CD14-positive monocyte (primary cell): ENCODE measurements around the gene PGBD1. TPM values are rescaled to one million over a fixed set of nuclear protein-coding genes. Genes with fewer than 3 reads are reported as not detected.
A peak's percentile ranks its signal among the peaks of the same experiment; 100 is the strongest.

Experiments
- DNase-seq, 3 donors: peaks; one replicate each; pipeline ENCODE4 v3.0.0-alpha.2; 2011 to 2022
- H2AFZ ChIP-seq: 2 replicates; pipeline ENCODE4 v1.6.0; 2012; ENCODE audit warnings: mild to moderate bottlenecking, low read depth, low read length, inconsistent platforms; ENCODE audit not compliant: insufficient read depth, poor library complexity, severe bottlenecking
- H3K27ac ChIP-seq, 2 donors: 1 replicate in 1 of 2; 2 replicates in 1 of 2; pipeline ENCODE4 v1.5.1; 2012 to 2013; ENCODE audit warnings: low read length in 2 of 2, control low read depth in 1 of 2, inconsistent platforms in 1 of 2, low read depth in 1 of 2, mild to moderate bottlenecking in 1 of 2
- H3K27me3 ChIP-seq, 2 donors: one replicate each; pipeline versions ENCODE4 v1.6.0 to v1.6.1; 2011 to 2013; ENCODE audit warnings: low read length in 2 of 2; ENCODE audit not compliant: control insufficient read depth in 2 of 2, insufficient read depth in 2 of 2
- H3K36me3 ChIP-seq, 2 donors: replicated peaks in 1 of 2; 1 replicate in 1 of 2; 2 replicates in 1 of 2; pipeline versions ENCODE4 v1.5.1 to v1.6.1; 2012 to 2013; ENCODE audit warnings: low read length in 2 of 2, control low read depth in 1 of 2, inconsistent platforms in 1 of 2, mild to moderate bottlenecking in 1 of 2; ENCODE audit not compliant: insufficient read depth in 2 of 2, control insufficient read depth in 1 of 2
- H3K4me1 ChIP-seq, 2 donors: 1 replicate in 1 of 2; 2 replicates in 1 of 2; pipeline versions ENCODE4 v1.5.1 to v1.6.1; 2012 to 2013; ENCODE audit warnings: low read length in 2 of 2, control low read depth in 1 of 2, inconsistent platforms in 1 of 2, mild to moderate bottlenecking in 1 of 2, moderate library complexity in 1 of 2; ENCODE audit not compliant: insufficient read depth in 2 of 2, control insufficient read depth in 1 of 2
- H3K4me2 ChIP-seq: replicated peaks from 2 replicates; pipeline ENCODE3; 2012; ENCODE audit warnings: low read length, moderate library complexity, mild to moderate bottlenecking; ENCODE audit not compliant: poor library complexity, severe bottlenecking; ENCODE audit errors: extremely low read depth
- H3K4me3 ChIP-seq, 3 experiments: fragments of 200-600 bp in 1 of 3; sonication (generic) in 1 of 3; replicated peaks in 1 of 3; 1 replicate in 2 of 3; 2 replicates in 1 of 3; pipeline ENCODE4 v1.5.1; 2011 to 2013; ENCODE audit warnings: low read length in 3 of 3, mild to moderate bottlenecking in 3 of 3, control low read depth in 2 of 3, low read depth in 2 of 3, inconsistent platforms in 1 of 3, moderate library complexity in 1 of 3
- H3K79me2 ChIP-seq: 2 replicates; pipeline ENCODE4 v1.6.0; 2012; ENCODE audit warnings: mild to moderate bottlenecking, control low read depth, inconsistent platforms, low read length, moderate library complexity; ENCODE audit not compliant: insufficient read depth
- H3K9ac ChIP-seq: 2 replicates; pipeline ENCODE4 v1.6.0; 2017; ENCODE audit warnings: low read length, mild to moderate bottlenecking; ENCODE audit not compliant: insufficient read depth, poor library complexity, severe bottlenecking
- H3K9me3 ChIP-seq, 2 donors: replicated peaks in 1 of 2; 1 replicate in 1 of 2; 2 replicates in 1 of 2; pipeline versions ENCODE4 v1.5.1 to v1.6.1; 2012 to 2013; ENCODE audit warnings: low read length in 2 of 2, control low read depth in 1 of 2; ENCODE audit not compliant: control insufficient read depth in 1 of 2, insufficient read depth in 1 of 2
- H4K20me1 ChIP-seq: 2 replicates; pipeline ENCODE4 v1.6.0; 2012; ENCODE audit warnings: mild to moderate bottlenecking, low read length, control low read depth, moderate library complexity; ENCODE audit not compliant: insufficient read depth
- H3K27ac Mint-ChIP-seq, 7 donors: one replicate each; pipeline ENCODE4 v1.8.0; 2020; ENCODE audit warnings: mild to moderate bottlenecking in 7 of 7, mixed read lengths in 7 of 7, moderate library complexity in 6 of 7, inconsistent platforms in 2 of 7
- H3K27me3 Mint-ChIP-seq, 3 donors: one replicate each; pipeline ENCODE4 v1.8.0; 2021 to 2022; ENCODE audit warnings: low read depth in 3 of 3, mild to moderate bottlenecking in 3 of 3, mixed read lengths in 3 of 3, moderate library complexity in 3 of 3, inconsistent platforms in 1 of 3
- H3K36me3 Mint-ChIP-seq, 2 donors: one replicate each; pipeline ENCODE4 v1.8.0; 2020; ENCODE audit warnings: mixed read lengths in 2 of 2, inconsistent platforms in 1 of 2, mild to moderate bottlenecking in 1 of 2
- H3K4me1 Mint-ChIP-seq: one replicate; pipeline ENCODE4 v1.8.0; 2020; ENCODE audit warnings: mild to moderate bottlenecking, mixed read lengths
- H3K4me3 Mint-ChIP-seq, 2 donors: one replicate each; pipeline ENCODE4 v1.8.0; 2020; ENCODE audit warnings: mild to moderate bottlenecking in 2 of 2, mixed read lengths in 2 of 2, moderate library complexity in 1 of 2
- H3K9me3 Mint-ChIP-seq, 7 donors: one replicate each; pipeline ENCODE4 v1.8.0; 2020 to 2022; ENCODE audit warnings: mixed read lengths in 7 of 7, mild to moderate bottlenecking in 6 of 7, moderate library complexity in 6 of 7, inconsistent platforms in 2 of 7
- WGBS: methylation state at CpG from one replicate; pipeline ENCODE4 v1.1.5; 2013; ENCODE audit warnings: missing lambda C conversion rate; ENCODE audit not compliant: insufficient coverage; 5-methylcytosine and 5-hydroxymethylcytosine counted together
- intact Hi-C, 2 donors: fragments of 100-400 bp; cut with micrococcal nuclease; formaldehyde crosslinking; loops; one replicate each; pipeline versions ENCODE4 v1.15.0 to v1.15.1; 2023
- polyA plus RNA-seq, 3 donors: library from polyadenylated mRNA; depleted of rRNA in 1 of 3; unstranded in 2 of 3; stranded (reverse) in 1 of 3; fragments of 300-500 nt in 2 of 3; fragments of >200 nt in 1 of 3; fragmentation: Illumina TruSeq in 2 of 3; gene quantifications; 1 replicate in 2 of 3; 2 replicates in 1 of 3; pipeline ENCODE4 v1.2.3, GENCODE V29; 2012 to 2021
- TF ChIP-seq, protein P1 (sequence below): fragments of 200-600 bp; IDR thresholded peaks from one replicate; pipeline ENCODE4 v1.8.0; 2022; ENCODE audit warnings: antibody characterized with exemption, mild to moderate bottlenecking

PGBD1 gene
- polyA plus RNA-seq, 3 donors: 0.15 to 0.36 (median 0.17) TPM

DNA sequence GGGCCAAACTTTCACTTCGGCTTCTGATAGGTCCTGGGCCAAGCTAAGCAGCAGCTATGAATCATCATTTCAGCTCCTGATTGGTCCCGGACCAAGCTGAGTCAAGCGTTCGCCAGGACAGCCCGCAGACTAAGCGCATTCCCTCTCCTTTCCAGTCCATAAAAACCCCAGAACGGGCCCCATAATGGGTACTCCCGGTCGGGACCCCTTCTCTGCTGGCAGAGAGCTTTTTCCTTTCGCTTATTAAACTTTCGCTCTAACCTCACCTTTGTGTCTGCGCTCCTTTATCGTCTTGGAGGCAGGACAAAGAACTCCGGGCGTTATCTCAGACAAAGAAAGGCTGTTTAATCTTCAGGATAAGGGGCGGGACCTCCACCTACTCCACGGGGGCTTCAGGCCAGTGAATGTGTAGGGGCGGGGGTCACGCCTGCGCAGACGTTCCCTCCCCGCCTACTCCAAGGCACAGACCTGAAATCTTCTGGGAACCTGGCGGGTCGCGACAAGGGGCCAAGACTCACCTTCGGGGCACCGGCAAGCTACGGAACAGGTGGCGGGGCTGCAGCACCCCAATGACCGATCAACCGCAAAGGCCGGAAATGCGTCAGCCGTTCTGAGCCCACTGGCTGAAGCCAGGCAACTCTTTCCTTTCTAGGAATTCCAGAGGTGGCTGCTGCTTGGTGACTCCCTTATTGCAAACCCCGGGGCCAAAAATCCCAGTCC is 54.4 kb downstream of the PGBD1 start, which contains the start of gene ZSCAN31:
ZSCAN31 (minus strand) TSS at position 585 of the 720 bp plus-strand sequence. CDS start 6,465 bp downstream, outside the sequence.
- Histone ChIP-seq H3K79me2 (no peaks in the 10 kb centered on the region), H3K27me3 (no peaks in the 10 kb centered on the region), H4K20me1 (no peaks in the 10 kb centered on the region), H3K4me3 (peak within 1 kb of the TSS; percentile 86 to 94 (median 89)), H3K4me2 (peak within 1 kb of the TSS; percentile 79), H3K36me3 (no peaks in the 10 kb centered on the region), H3K9me3 (peaks cover 0 to 8% of the 10 kb centered on the region in 2 donors), H3K9ac (peak within 1 kb of the TSS; percentile 76), H3K4me1 (peaks cover 15 to 16% of the 10 kb centered on the region in 2 donors), H3K27ac (peak within 1 kb of the TSS; percentile 88 to 90), H2AFZ (peak within 1 kb of the TSS; percentile 89)
- Mint-ChIP-seq H3K27me3 (no peaks in the 10 kb centered on the region), H3K27ac (peak within 1 kb of the TSS in 1 of 7 donors; percentile 57), H3K9me3 (peaks cover 4 to 8% (median 8%) of the 10 kb centered on the region in 7 donors), H3K4me3 (no peak within 1 kb of the TSS), H3K36me3 (no peaks in the 10 kb centered on the region), H3K4me1 (peaks cover 5% of the 10 kb centered on the region)
- DNase-seq: peak; percentile 91 to 98 (median 98)
- intact Hi-C loops: loop anchor here (5.0 to 10.0 kb wide), 5 partner anchors 71 to 1201 kb away; partner anchors contain the start of genes NKAPL (in 1 of the 2), ZNF165 (in 1 of the 2) and ZSCAN26 (in 1 of the 2)
- TF ChIP-seq, protein P1, sequence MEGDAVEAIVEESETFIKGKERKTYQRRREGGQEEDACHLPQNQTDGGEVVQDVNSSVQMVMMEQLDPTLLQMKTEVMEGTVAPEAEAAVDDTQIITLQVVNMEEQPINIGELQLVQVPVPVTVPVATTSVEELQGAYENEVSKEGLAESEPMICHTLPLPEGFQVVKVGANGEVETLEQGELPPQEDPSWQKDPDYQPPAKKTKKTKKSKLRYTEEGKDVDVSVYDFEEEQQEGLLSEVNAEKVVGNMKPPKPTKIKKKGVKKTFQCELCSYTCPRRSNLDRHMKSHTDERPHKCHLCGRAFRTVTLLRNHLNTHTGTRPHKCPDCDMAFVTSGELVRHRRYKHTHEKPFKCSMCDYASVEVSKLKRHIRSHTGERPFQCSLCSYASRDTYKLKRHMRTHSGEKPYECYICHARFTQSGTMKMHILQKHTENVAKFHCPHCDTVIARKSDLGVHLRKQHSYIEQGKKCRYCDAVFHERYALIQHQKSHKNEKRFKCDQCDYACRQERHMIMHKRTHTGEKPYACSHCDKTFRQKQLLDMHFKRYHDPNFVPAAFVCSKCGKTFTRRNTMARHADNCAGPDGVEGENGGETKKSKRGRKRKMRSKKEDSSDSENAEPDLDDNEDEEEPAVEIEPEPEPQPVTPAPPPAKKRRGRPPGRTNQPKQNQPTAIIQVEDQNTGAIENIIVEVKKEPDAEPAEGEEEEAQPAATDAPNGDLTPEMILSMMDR: no peak
- WGBS: under 1% methylated on average over 31 of the region's 35 CpGs

DNA sequence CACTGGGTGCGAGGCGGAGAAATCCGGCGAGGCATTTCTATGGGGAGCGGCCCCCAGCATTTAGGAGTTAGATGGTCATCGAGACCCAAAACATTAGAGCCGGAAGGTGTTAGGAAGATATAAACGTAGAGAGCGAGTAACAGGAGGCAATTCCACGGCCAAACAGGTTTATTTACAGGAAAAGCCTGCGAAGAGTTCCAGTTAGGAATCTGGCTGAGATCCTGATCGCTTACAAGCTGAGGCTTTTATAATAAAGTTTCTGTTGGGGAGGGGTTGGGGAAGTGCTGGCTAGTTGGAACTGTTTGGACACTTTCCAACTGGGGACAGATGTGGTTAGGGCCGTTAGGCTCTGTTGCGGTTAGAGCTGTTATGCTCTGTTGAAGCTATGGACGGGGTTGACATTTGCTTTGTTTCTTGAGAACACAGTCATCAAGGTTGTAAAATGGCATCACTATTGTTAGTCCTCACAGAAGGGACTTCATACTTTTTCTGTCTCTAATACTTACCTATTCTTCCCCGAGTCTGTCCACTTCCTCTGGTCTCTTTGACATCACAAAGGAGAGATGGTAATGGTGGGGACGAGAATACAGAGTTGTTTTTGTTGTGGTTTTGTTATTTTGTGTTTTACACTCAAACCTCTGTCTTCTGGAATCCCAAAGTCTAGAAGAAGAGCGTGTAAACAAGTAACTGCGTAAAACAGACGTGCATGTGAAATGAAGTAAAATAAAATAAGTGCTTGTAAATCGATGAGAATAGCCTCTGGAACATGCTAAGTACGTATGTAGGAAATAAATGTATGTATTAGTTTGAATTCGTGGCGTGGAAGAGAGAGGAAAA is 55.1 kb downstream of the PGBD1 start:
- intact Hi-C loops: loop anchor here (5.0 to 10.0 kb wide), 5 partner anchors 72 to 1202 kb away; partner anchors contain the start of genes NKAPL (in 1 of the 2), ZNF165 (in 1 of the 2) and ZSCAN26 (in 1 of the 2)
- H3K4me1 Mint-ChIP-seq: peaks cover 5% of the 10 kb centered on the region
- peak; percentile 17 to 56 (median 54) for DNase-seq
- peak overlapping the region; percentile 88 to 90 for H3K27ac ChIP-seq
- peaks cover 5 to 15% (median 11%) of the 10 kb centered on the region in 7 donors for H3K9me3 Mint-ChIP-seq
- H3K4me2 ChIP-seq: peak overlapping the region; percentile 79
- TF ChIP-seq, protein P1: no peak
- H3K36me3 Mint-ChIP-seq: no peaks in the 10 kb centered on the region
- H4K20me1 ChIP-seq: no peaks in the 10 kb centered on the region
- peak overlapping the region; percentile 76 for H3K9ac ChIP-seq
- H3K79me2 ChIP-seq: no peaks in the 10 kb centered on the region
- H2AFZ ChIP-seq: peak overlapping the region; percentile 89
- peak overlapping the region; percentile 86 to 94 (median 89) for H3K4me3 ChIP-seq
- peaks cover 0 to 8% of the 10 kb centered on the region in 2 donors for H3K9me3 ChIP-seq
- H3K27ac Mint-ChIP-seq: no peak overlapping the region
- no peak overlapping the region for H3K4me3 Mint-ChIP-seq
- WGBS: 12% methylated on average over 20 of the region's 24 CpGs
- H3K27me3 ChIP-seq: no peaks in the 10 kb centered on the region
- no peaks in the 10 kb centered on the region for H3K36me3 ChIP-seq
- no peaks in the 10 kb centered on the region for H3K27me3 Mint-ChIP-seq
- peaks cover 15 to 16% of the 10 kb centered on the region in 2 donors for H3K4me1 ChIP-seq
